Body of pancreas (tissue), 4 donors: ENCODE results near the gene SYCP3.

Experiments used
- CTCF ChIP-seq, 7 experiments: fragments of 450-650 bp in 4 of 7; fragments of 200-600 bp in 3 of 7; sonication (generic) in 3 of 7; IDR thresholded peaks; one replicate each; pipeline ENCODE4 v1.5.1; 2016 to 2019; ENCODE audit warnings: antibody characterized with exemption in 7 of 7
- POLR2A ChIP-seq, 3 donors: fragments of 450-650 bp; IDR thresholded peaks; one replicate each; pipeline ENCODE4 v1.6.1; 2016; ENCODE audit warnings: antibody characterized with exemption in 3 of 3, mild to moderate bottlenecking in 2 of 3

DNA sequence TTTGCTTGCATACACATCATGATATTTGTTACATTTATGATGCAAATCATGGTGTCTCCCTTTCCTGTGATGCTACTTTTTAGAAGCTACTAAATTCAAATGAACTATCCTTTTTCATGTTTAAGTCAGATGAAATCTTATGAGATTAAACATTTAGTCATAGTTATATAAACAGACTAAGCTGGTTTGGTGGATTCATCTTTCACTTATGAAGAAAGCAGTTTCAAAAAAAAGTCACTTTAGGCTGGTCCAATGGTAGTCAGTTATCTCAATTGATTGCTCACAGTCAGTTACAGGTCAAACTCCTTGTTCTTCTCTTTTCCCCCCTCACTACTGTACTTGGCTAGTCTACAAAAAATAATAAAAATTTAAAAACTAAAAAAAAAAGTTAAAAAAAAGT is 19.7 kb downstream of the SYCP3 start:
- TF ChIP-seq CTCF (IDR thresholded peaks at IDR 0.05) (no peak), POLR2A (IDR thresholded peaks at IDR 0.05) (no peak)
